Subcutaneous abdominal adipose tissue (tissue), 5 donors: ENCODE results near the gene TKTL1.

Source experiments
- H3K27ac ChIP-seq: one replicate; pipeline ENCODE4 v1.7.0; 2013; ENCODE audit warnings: low read depth, mild to moderate bottlenecking, inconsistent platforms, low read length, moderate library complexity
- H3K27me3 ChIP-seq, 5 donors: one replicate each; pipeline ENCODE4 v1.7.0; 2013; ENCODE audit warnings: low read length in 5 of 5, inconsistent platforms in 1 of 5; ENCODE audit not compliant: control insufficient read depth in 5 of 5, insufficient read depth in 4 of 5
- H3K36me3 ChIP-seq, 5 donors: one replicate each; pipeline ENCODE4 v1.7.0; 2013; ENCODE audit warnings: low read length in 5 of 5; ENCODE audit not compliant: control insufficient read depth in 5 of 5, insufficient read depth in 5 of 5
- H3K4me1 ChIP-seq, 5 donors: one replicate each; pipeline ENCODE4 v1.7.0; 2013; ENCODE audit warnings: low read length in 5 of 5, mild to moderate bottlenecking in 3 of 5, moderate library complexity in 1 of 5; ENCODE audit not compliant: control insufficient read depth in 5 of 5, insufficient read depth in 5 of 5
- H3K4me3 ChIP-seq, 5 donors: one replicate each; pipeline ENCODE4 v1.7.0; 2013; ENCODE audit warnings: low read length in 5 of 5, low read depth in 1 of 5
- H3K9ac ChIP-seq, 5 donors: one replicate each; pipeline ENCODE4 v1.7.0; 2013; ENCODE audit warnings: low read length in 5 of 5, mild to moderate bottlenecking in 4 of 5, moderate library complexity in 3 of 5
- H3K9me3 ChIP-seq, 5 donors: one replicate each; pipeline ENCODE4 v1.7.0; 2013; ENCODE audit warnings: low read length in 5 of 5; ENCODE audit not compliant: control insufficient read depth in 5 of 5
- donor health status: healthy.
- donor health status: healthy.
- donor health status: healthy.
- donor health status: healthy.
- donor health status: healthy.

TKTL1 gene

GRCh38 chrX:154357205-154357604, 61.6 kb downstream of the TKTL1 start:
- no peak overlapping the region for H3K4me3 ChIP-seq
- no peaks in the 10 kb centered on the region for H3K4me1 ChIP-seq
- H3K9me3 ChIP-seq = peaks cover 0 to 8% (median 0%) of the 10 kb centered on the region in 5 donors
- no peak overlapping the region for H3K9ac ChIP-seq
- H3K27ac ChIP-seq = no peak overlapping the region
- H3K36me3 ChIP-seq = peaks cover 0 to 97% (median 96%) of the 10 kb centered on the region in 5 donors
- H3K27me3 ChIP-seq = peaks cover 0 to 16% (median 7%) of the 10 kb centered on the region in 5 donors

GRCh38 chrX:154358011-154358410, 62.4 kb downstream of the TKTL1 start:
- Histone ChIP-seq H3K9ac (no peak overlapping the region), H3K27ac (no peak overlapping the region), H3K27me3 (peaks cover 0 to 16% (median 8%) of the 10 kb centered on the region in 5 donors), H3K4me1 (no peaks in the 10 kb centered on the region), H3K4me3 (no peak overlapping the region), H3K36me3 (peaks cover 0 to 97% (median 96%) of the 10 kb centered on the region in 5 donors), H3K9me3 (peaks cover 0 to 8% (median 0%) of the 10 kb centered on the region in 5 donors)

- peaks cover 0 to 16% (median 3%) of the 10 kb centered on the region in 5 donors for H3K27me3 ChIP-seq
- H3K4me1 ChIP-seq = no peaks in the 10 kb centered on the region
- H3K9ac ChIP-seq = no peak overlapping the region
- peaks cover 0 to 10% (median 0%) of the 10 kb centered on the region in 5 donors for H3K9me3 ChIP-seq
- peaks cover 0 to 95% (median 90%) of the 10 kb centered on the region in 5 donors for H3K36me3 ChIP-seq
- H3K27ac ChIP-seq = no peak overlapping the region
- H3K4me3 ChIP-seq = no peak overlapping the region
Measured at GRCh38 chrX:154358829-154359228, 63.2 kb downstream of the TKTL1 start.

GRCh38 chrX:154359362-154360154, 64.0 kb downstream of the TKTL1 start:
- Histone ChIP-seq H3K4me1 (no peaks in the 10 kb centered on the region), H3K27ac (no peak overlapping the region), H3K9ac (no peak overlapping the region), H3K36me3 (peaks cover 0 to 95% (median 90%) of the 10 kb centered on the region in 5 donors), H3K27me3 (peaks cover 0 to 18% (median 3%) of the 10 kb centered on the region in 5 donors), H3K4me3 (no peak overlapping the region), H3K9me3 (peaks cover 0 to 12% (median 0%) of the 10 kb centered on the region in 5 donors)

GRCh38 chrX:154360155-154360713, 64.6 kb downstream of the TKTL1 start:
- Histone ChIP-seq H3K27ac (no peak overlapping the region), H3K27me3 (peaks cover 0 to 18% (median 3%) of the 10 kb centered on the region in 5 donors), H3K4me1 (no peaks in the 10 kb centered on the region), H3K9ac (no peak overlapping the region), H3K36me3 (peaks cover 0 to 95% (median 90%) of the 10 kb centered on the region in 5 donors), H3K4me3 (no peak overlapping the region), H3K9me3 (peaks cover 0 to 12% (median 0%) of the 10 kb centered on the region in 5 donors)

GRCh38 chrX:154362085-154362742, 66.6 kb downstream of the TKTL1 start:
- Histone ChIP-seq H3K27me3 (peaks cover 0 to 18% (median 3%) of the 10 kb centered on the region in 5 donors), H3K27ac (no peak overlapping the region), H3K9ac (no peak overlapping the region), H3K4me1 (peaks cover 0 to 16% (median 10%) of the 10 kb centered on the region in 5 donors), H3K4me3 (no peak overlapping the region), H3K9me3 (peaks cover 0 to 12% (median 0%) of the 10 kb centered on the region in 5 donors), H3K36me3 (peaks cover 0 to 94% (median 91%) of the 10 kb centered on the region in 5 donors)

GRCh38 chrX:154363706-154364439, 68.3 kb downstream of the TKTL1 start:
- Histone ChIP-seq H3K36me3 (peaks cover 0 to 88% (median 82%) of the 10 kb centered on the region in 5 donors), H3K9ac (no peak overlapping the region), H3K27me3 (peaks cover 0 to 13% (median 3%) of the 10 kb centered on the region in 5 donors), H3K4me3 (no peak overlapping the region), H3K27ac (no peak overlapping the region), H3K4me1 (peaks cover 0 to 33% (median 24%) of the 10 kb centered on the region in 5 donors), H3K9me3 (peaks cover 0 to 7% (median 0%) of the 10 kb centered on the region in 5 donors)

- peaks cover 0 to 75% (median 70%) of the 10 kb centered on the region in 5 donors for H3K36me3 ChIP-seq
Measured at GRCh38 chrX:154365052-154365600, 69.5 kb downstream of the TKTL1 start.

GRCh38 chrX:154365997-154366665, 70.5 kb downstream of the TKTL1 start:
- no peak overlapping the region for H3K9ac ChIP-seq
- H3K4me3 ChIP-seq = no peak overlapping the region
- peak overlapping the region; percentile 93 for H3K27ac ChIP-seq
- peaks cover 0 to 5% (median 0%) of the 10 kb centered on the region in 5 donors for H3K9me3 ChIP-seq
- H3K4me1 ChIP-seq = peaks cover 0 to 42% (median 30%) of the 10 kb centered on the region in 5 donors
- H3K27me3 ChIP-seq = peaks cover 0 to 13% (median 7%) of the 10 kb centered on the region in 5 donors
- H3K36me3 ChIP-seq = peaks cover 0 to 68% (median 63%) of the 10 kb centered on the region in 5 donors

More at GRCh38 chrX:154365052-154365600, 69.5 kb downstream of the TKTL1 start:
- H3K4me3 ChIP-seq = no peak overlapping the region
- no peak overlapping the region for H3K27ac ChIP-seq
- H3K4me1 ChIP-seq = peaks cover 0 to 41% (median 30%) of the 10 kb centered on the region in 5 donors
- peaks cover 0 to 5% (median 0%) of the 10 kb centered on the region in 5 donors for H3K9me3 ChIP-seq
- H3K9ac ChIP-seq = no peak overlapping the region
- H3K27me3 ChIP-seq = peaks cover 0 to 13% (median 6%) of the 10 kb centered on the region in 5 donors
